Naive thymus-derived CD4-positive, alpha-beta T cell (primary cell): ENCODE measurements around the gene ATP6V1B1. TPM values are rescaled to one million over a fixed set of nuclear protein-coding genes. Genes with fewer than 3 reads are reported as not detected.
A peak's percentile ranks its signal among the peaks of the same experiment; 100 is the strongest.

Experiments used
- ATAC-seq: fragments of 150-1000 bp; cut with Tn5 transposase; 2 replicates; pipeline ENCODE4 v1.10.0; 2021; ENCODE audit warnings: mild to moderate bottlenecking, moderate library complexity
- CTCF ChIA-PET: fragments of 350-600 bp; sonication (Branson Sonifier 250); formaldehyde crosslinking; loops from one replicate; lab custom pipeline; 2021; ENCODE audit warnings: antibody characterized with exemption; lab: Charles Lee
- POLR2A ChIA-PET: fragments of 350-600 bp; sonication (Branson Sonifier 250); formaldehyde crosslinking; loops from one replicate; lab custom pipeline; 2021; ENCODE audit warnings: antibody characterized with exemption, inconsistent platforms; lab: Charles Lee
- DNase-seq, 9 donors: peaks; one replicate each; pipeline versions ENCODE4 v3.0.0 to v3.0.0-alpha.2; 2020 to 2022; ENCODE audit warnings: mixed read lengths in 1 of 9
- H3K27ac ChIP-seq: one replicate; pipeline ENCODE4 v1.7.0; 2013; ENCODE audit warnings: mild to moderate bottlenecking, low read depth, low read length, moderate library complexity
- H3K27me3 ChIP-seq, 2 donors: one replicate each; pipeline ENCODE4 v1.7.0; 2013; ENCODE audit warnings: low read length in 2 of 2, mild to moderate bottlenecking in 2 of 2, moderate library complexity in 2 of 2; ENCODE audit not compliant: control insufficient read depth in 2 of 2, insufficient read depth in 2 of 2
- H3K36me3 ChIP-seq, 3 experiments: 1 replicate in 2 of 3; 2 replicates in 1 of 3; pipeline ENCODE4 v1.7.0; 2013; ENCODE audit warnings: low read length in 3 of 3, mild to moderate bottlenecking in 3 of 3, moderate library complexity in 1 of 3; ENCODE audit not compliant: insufficient read depth in 3 of 3, control insufficient read depth in 2 of 3
- H3K4me1 ChIP-seq, 2 donors: one replicate each; pipeline ENCODE4 v1.7.0; 2013; ENCODE audit warnings: low read length in 2 of 2, mild to moderate bottlenecking in 2 of 2, moderate library complexity in 1 of 2; ENCODE audit not compliant: control insufficient read depth in 2 of 2, insufficient read depth in 2 of 2
- H3K4me3 ChIP-seq: 2 replicates; pipeline ENCODE4 v1.7.0; 2013; ENCODE audit warnings: mild to moderate bottlenecking, low read length
- H3K9me3 ChIP-seq, 3 experiments: 1 replicate in 2 of 3; 2 replicates in 1 of 3; pipeline ENCODE4 v1.7.0; 2013; ENCODE audit warnings: low read length in 3 of 3; ENCODE audit not compliant: control insufficient read depth in 2 of 3
- H3K27ac Mint-ChIP-seq, 9 donors: one replicate each; pipeline ENCODE4 v1.8.0; 2020 to 2022; ENCODE audit warnings: mixed read lengths in 9 of 9, mild to moderate bottlenecking in 8 of 9, moderate library complexity in 5 of 9, inconsistent platforms in 2 of 9
- H3K27me3 Mint-ChIP-seq, 5 donors: one replicate each; pipeline ENCODE4 v1.8.0; 2021 to 2022; ENCODE audit warnings: mixed read lengths in 5 of 5, mild to moderate bottlenecking in 1 of 5
- H3K36me3 Mint-ChIP-seq, 5 donors: one replicate each; pipeline ENCODE4 v1.8.0; 2020 to 2022; ENCODE audit warnings: mixed read lengths in 5 of 5, mild to moderate bottlenecking in 3 of 5, inconsistent platforms in 1 of 5
- H3K4me1 Mint-ChIP-seq, 7 donors: one replicate each; pipeline ENCODE4 v1.8.0; 2020 to 2022; ENCODE audit warnings: mixed read lengths in 7 of 7, mild to moderate bottlenecking in 3 of 7, inconsistent platforms in 1 of 7
- H3K4me3 Mint-ChIP-seq, 10 donors: one replicate each; pipeline ENCODE4 v1.8.0; 2020 to 2022; ENCODE audit warnings: mild to moderate bottlenecking in 10 of 10, mixed read lengths in 10 of 10, moderate library complexity in 6 of 10, inconsistent platforms in 2 of 10
- H3K9me3 Mint-ChIP-seq, 11 donors: one replicate each; pipeline ENCODE4 v1.8.0; 2020 to 2022; ENCODE audit warnings: mixed read lengths in 11 of 11, mild to moderate bottlenecking in 4 of 11, inconsistent platforms in 1 of 11, moderate library complexity in 1 of 11
- intact Hi-C, 2 donors: fragments of 100-400 bp; cut with micrococcal nuclease; formaldehyde crosslinking; loops; one replicate each; pipeline ENCODE4 v1.15.1; 2023
- polyA plus RNA-seq, 2 donors: library from polyadenylated mRNA; unstranded; fragments of 300-500 nt; fragmentation: Illumina TruSeq; gene quantifications; one replicate each; pipeline ENCODE4 v1.2.3, GENCODE V29; 2021
- total RNA-seq, 6 experiments: library from RNA in 5 of 6; stranded (reverse) in 5 of 6; gene quantifications; 1 replicate in 5 of 6; 2 replicates in 1 of 6; pipeline ENCODE4 v1.2.3 and lab custom pipeline; 2021 to 2026

Gene ATP6V1B1
- total and polyA plus RNA-seq, 7 experiments from 2014 or later, result not detected

DNA sequence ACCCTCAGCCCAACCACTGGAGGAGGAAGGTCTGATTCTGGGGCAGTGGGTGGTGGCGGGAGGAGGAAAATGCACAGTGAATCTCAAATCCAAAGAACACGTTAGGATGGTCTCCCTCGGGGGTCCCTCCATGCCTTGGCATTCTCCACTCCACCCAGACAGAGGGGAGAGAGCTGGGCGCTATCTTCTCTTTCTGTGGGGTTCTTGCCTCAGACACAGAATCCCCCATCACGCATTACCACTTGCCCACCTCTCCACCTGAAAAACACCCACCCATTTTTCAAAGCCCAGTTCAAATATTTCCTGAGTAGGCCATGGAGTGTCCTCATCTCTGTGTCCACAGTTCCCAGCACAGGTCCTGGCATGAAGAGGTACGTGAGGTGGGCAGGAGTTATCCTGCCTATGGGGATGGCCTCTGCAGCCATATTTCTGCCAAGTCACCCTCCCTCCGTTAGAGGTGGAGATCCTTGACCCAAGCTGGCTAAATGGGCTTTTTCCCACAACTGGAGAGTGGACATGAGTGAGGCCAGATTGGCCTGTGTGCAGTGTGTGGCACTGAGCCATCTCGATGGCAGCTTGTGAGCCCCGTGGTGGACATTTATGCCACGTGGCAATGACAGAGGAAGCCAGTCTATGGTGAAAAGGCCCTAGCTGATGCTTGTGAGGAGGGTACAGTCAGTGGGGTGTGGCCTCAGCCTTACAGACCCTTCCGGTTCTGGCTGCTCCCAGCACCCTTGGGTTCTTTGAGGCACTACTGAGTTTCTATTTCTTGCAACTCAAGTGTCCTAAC lies 68.5 kb downstream of the ATP6V1B1 start:
- Mint-ChIP-seq H3K4me1 (peaks cover 6 to 22% (median 8%) of the 10 kb centered on the region in 7 donors), H3K9me3 (no peaks in the 10 kb centered on the region), H3K27ac (no peak overlapping the region), H3K27me3 (peaks cover 0 to 15% (median 4%) of the 10 kb centered on the region in 5 donors), H3K36me3 (no peaks in the 10 kb centered on the region), H3K4me3 (peak overlapping the region in 1 of 10 donors; percentile 12)
- Histone ChIP-seq H3K27me3 (no peaks in the 10 kb centered on the region), H3K4me3 (no peak overlapping the region), H3K36me3 (no peaks in the 10 kb centered on the region), H3K27ac (no peak overlapping the region), H3K9me3 (no peaks in the 10 kb centered on the region), H3K4me1 (peaks cover 6 to 10% of the 10 kb centered on the region in 2 donors)
- ChIA-PET CTCF (interaction anchor here (0.9 to 1.4 kb wide), 2 partner anchors 8 to 18 kb away, joined by 3 read pairs; no protein-coding TSS in a partner anchor), POLR2A (no interaction called here)
- ATAC-seq (no peak), DNase-seq (peak in 1 of 9 donors; percentile 16)
- intact Hi-C loops, result no loop called here

DNA sequence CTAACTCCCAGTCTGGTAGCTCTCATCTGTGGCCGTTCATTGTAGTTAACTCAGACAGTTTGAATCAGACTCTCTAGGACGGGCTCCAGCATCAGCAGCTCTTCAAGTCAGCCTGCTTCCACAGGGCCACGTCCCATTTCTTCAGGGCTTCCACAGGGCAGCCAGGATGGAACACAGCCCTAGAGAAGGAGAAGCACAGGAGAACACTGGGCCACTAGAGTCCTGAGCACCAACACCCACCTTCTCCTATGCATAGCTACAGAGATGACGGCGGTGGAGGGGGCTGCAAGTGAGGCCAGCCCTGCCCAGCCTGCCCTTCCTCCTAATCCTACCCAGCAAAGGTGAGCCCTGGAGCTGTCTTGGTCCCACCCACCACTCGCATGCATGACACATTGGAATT lies 69.2 kb downstream of the ATP6V1B1 start:
- ChIA-PET POLR2A (no interaction called here), CTCF (interaction anchor here (0.9 to 1.4 kb wide), 2 partner anchors 8 to 17 kb away, joined by 3 read pairs; no protein-coding TSS in a partner anchor)
- Histone ChIP-seq H3K36me3 (no peaks in the 10 kb centered on the region), H3K27ac (no peak overlapping the region), H3K4me3 (no peak overlapping the region), H3K27me3 (no peaks in the 10 kb centered on the region), H3K4me1 (peaks cover 6 to 10% of the 10 kb centered on the region in 2 donors), H3K9me3 (no peaks in the 10 kb centered on the region)
- no peak for DNase-seq
- Mint-ChIP-seq H3K4me3 (no peak overlapping the region), H3K4me1 (peaks cover 3 to 16% (median 8%) of the 10 kb centered on the region in 7 donors), H3K36me3 (peaks cover 0 to 2% (median 0%) of the 10 kb centered on the region in 5 donors), H3K27me3 (peaks cover 3 to 19% (median 6%) of the 10 kb centered on the region in 5 donors), H3K27ac (no peak overlapping the region), H3K9me3 (no peaks in the 10 kb centered on the region)
- ATAC-seq, result no peak
- intact Hi-C loops, result no loop called here

DNA sequence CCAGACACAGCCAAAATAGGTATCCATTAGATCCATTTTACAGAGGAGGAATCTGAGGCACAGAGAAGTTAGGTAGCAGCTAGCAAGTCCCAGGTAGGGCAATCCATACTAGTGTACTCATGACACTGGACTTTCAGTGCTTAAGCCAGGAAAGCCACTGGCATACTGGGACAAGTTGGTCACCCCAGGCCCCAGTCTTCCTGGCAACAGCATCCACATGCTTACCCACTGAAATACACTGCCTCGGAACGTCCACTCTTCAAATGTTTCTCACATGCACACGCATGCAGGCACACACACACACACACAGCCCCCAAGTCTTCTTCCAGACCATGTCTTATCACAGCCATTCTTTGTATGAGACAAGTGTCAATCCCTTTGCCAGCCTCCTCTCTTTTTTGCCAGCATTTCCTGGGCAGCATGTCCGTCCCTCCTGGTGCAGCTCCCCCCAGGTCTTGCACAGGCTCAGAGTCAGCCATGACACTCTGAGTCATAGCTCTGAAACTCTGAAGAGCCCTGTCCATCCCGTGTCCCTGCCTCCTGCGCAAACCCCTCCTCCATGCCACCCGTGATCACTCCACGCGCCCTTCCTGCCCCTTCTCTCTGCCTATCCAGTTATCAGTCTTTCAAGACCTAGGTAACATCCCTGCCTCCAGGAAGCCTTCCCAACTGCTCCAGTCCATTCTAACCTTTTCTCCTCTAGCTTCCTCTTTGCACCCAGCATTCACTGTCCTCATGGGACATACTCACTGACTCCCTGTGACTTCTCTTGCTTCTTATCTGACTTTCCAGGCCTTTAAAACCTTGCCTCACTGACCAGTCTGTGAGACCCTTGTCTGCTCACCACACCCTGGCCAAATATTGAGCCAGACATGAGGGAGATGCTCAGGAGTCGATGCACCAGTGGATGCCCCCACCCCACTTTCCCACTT lies 69.8 kb downstream of the ATP6V1B1 start:
- Mint-ChIP-seq H3K27ac (peak overlapping the region in 1 of 9 donors; percentile 56), H3K27me3 (peaks cover 6 to 26% (median 10%) of the 10 kb centered on the region in 5 donors), H3K9me3 (no peaks in the 10 kb centered on the region), H3K4me1 (peaks cover 3 to 11% (median 8%) of the 10 kb centered on the region in 7 donors), H3K36me3 (peaks cover 0 to 4% (median 0%) of the 10 kb centered on the region in 5 donors), H3K4me3 (no peak overlapping the region)
- intact Hi-C loops, result no loop called here
- no peaks in the 10 kb centered on the region for H3K27me3 ChIP-seq
- no peak overlapping the region for H3K4me3 ChIP-seq
- H3K27ac ChIP-seq, result no peak overlapping the region
- H3K4me1 ChIP-seq, result peaks cover 5 to 9% of the 10 kb centered on the region in 2 donors
- H3K9me3 ChIP-seq, result no peaks in the 10 kb centered on the region
- CTCF ChIA-PET, result interaction anchor here (0.6 to 0.9 kb wide), 2 partner anchors 9 to 332 kb away, joined by 3 to 4 read pairs; no protein-coding TSS in a partner anchor
- POLR2A ChIA-PET, result no interaction called here
- no peaks in the 10 kb centered on the region for H3K36me3 ChIP-seq
- ATAC-seq (no peak), DNase-seq (no peak)

DNA sequence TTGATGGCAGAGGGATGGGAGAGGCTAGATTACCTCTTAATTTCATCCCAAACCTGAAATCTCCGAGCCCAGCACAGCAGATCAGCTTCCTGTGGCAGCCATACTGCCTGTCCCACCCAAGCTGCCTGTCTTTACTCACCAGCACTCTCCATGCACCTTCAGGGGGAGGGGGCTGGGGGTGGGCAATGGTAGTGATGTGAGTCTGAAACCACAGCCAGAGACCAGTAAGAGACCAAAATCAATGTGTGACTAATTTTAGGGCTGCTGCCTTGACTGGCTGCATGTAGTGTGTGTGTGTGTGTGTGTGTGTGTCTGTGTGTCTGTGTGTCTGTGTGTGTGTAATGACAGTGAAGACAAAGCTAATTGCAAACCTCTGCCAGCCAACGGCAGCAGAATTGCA lies 70.6 kb downstream of the ATP6V1B1 start:
- peaks cover 0 to 5% (median under 1%) of the 10 kb centered on the region in 7 donors for H3K4me1 Mint-ChIP-seq
- POLR2A ChIA-PET, result no interaction called here

DNA sequence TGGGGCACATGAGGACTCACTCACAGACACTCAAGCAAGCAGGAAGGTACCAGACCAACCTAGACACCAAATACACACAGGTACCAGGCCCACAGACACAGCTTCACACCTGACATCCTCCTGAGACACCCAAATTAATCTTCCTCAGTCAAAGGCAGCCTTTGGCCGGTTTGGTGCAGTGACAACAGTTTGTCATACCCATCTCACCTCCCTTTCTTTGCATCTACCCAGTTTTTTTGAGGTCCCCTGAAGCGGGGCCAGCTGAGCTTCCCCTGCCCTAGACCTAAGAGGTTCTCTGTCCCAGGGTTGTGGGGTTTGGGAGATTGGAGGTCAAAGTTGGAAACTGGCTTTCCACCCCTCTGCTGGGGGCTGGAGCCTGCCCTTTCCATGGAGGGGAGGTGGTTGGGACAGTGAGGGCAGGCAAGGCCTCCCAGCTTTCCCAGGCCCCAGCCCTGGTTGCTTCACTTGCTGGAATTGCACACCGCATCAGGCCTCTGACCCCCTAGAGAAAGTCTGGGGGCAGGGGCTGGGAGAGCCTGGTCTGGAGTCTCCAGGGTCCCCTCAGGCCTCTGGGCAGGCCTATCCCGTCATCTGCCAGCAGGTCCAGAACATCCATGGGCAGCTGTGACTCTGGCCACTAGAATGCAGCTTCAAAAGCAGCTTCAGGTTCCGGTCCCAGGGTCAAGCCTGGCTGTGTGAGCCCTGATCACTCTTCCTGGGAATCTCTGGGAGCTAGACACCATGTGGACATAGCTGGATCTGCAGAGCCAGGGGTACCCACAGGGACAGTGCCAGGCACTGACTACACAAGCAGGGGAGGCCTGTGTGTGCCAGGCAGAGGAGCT lies 71.5 kb downstream of the ATP6V1B1 start:
- ATAC-seq (no peak), DNase-seq (no peak)
- ChIA-PET POLR2A (no interaction called here), CTCF (interaction anchor here (0.8 kb wide), 1 partner anchor 16 kb away, joined by 3 read pairs; no protein-coding TSS in a partner anchor)
- Histone ChIP-seq H3K36me3 (no peaks in the 10 kb centered on the region), H3K4me3 (no peak overlapping the region), H3K27me3 (no peaks in the 10 kb centered on the region), H3K4me1 (no peaks in the 10 kb centered on the region), H3K9me3 (no peaks in the 10 kb centered on the region), H3K27ac (no peak overlapping the region)
- intact Hi-C loops, result no loop called here
- Mint-ChIP-seq H3K27me3 (peaks cover 11 to 40% (median 20%) of the 10 kb centered on the region in 5 donors), H3K9me3 (no peaks in the 10 kb centered on the region), H3K36me3 (peaks cover 0 to 4% (median 0%) of the 10 kb centered on the region in 5 donors), H3K4me1 (peaks cover 0 to 5% (median 0%) of the 10 kb centered on the region in 7 donors), H3K4me3 (no peak overlapping the region), H3K27ac (no peak overlapping the region)

More for the DNA sequence above, 70.6 kb downstream of the ATP6V1B1 start:
- H3K9me3 Mint-ChIP-seq, result no peaks in the 10 kb centered on the region
- peaks cover 6 to 31% (median 13%) of the 10 kb centered on the region in 5 donors for H3K27me3 Mint-ChIP-seq
- H3K27me3 ChIP-seq, result no peaks in the 10 kb centered on the region
- no peak overlapping the region for H3K27ac Mint-ChIP-seq
- intact Hi-C loops, result no loop called here
- ATAC-seq (no peak), DNase-seq (no peak)
- no peak overlapping the region for H3K4me3 ChIP-seq
- H3K27ac ChIP-seq, result no peak overlapping the region
- no peaks in the 10 kb centered on the region for H3K36me3 ChIP-seq
- CTCF ChIA-PET, result interaction anchor here (0.8 kb wide), 1 partner anchor 17 kb away, joined by 3 read pairs; no protein-coding TSS in a partner anchor
- H3K4me3 Mint-ChIP-seq, result no peak overlapping the region
- H3K36me3 Mint-ChIP-seq, result peaks cover 0 to 4% (median 0%) of the 10 kb centered on the region in 5 donors
- no peaks in the 10 kb centered on the region for H3K9me3 ChIP-seq
- H3K4me1 ChIP-seq, result peaks cover 0 to 2% of the 10 kb centered on the region in 2 donors

DNA sequence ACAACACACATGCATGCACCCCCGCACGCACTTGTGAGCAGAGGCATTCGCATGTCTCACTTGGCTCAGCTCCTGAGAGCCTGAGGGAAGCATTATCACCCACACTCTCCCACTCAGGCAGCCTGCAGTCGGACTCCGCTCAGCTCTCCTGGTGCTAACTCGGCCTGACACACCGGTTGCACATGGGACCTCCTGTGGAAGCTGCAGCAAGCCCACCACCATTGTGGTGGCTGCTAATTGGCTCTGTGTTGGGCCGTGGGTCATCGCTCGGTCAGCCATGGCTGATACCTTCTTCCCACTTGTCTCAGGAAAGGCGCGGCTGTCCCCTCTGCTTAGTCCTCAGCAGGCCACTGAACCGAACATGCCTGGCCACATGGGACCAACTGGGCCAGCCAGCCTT lies 72.6 kb downstream of the ATP6V1B1 start:
- H3K4me3 ChIP-seq, result no peak overlapping the region
- DNase-seq (no peak), ATAC-seq (no peak)
- POLR2A ChIA-PET, result no interaction called here
- H3K36me3 ChIP-seq, result no peaks in the 10 kb centered on the region
- intact Hi-C loops, result no loop called here
- Mint-ChIP-seq H3K9me3 (no peaks in the 10 kb centered on the region), H3K27ac (no peak overlapping the region), H3K27me3 (peaks cover 11 to 45% (median 28%) of the 10 kb centered on the region in 5 donors), H3K4me3 (no peak overlapping the region), H3K36me3 (peaks cover 0 to 4% (median 0%) of the 10 kb centered on the region in 5 donors), H3K4me1 (peaks cover 0 to 5% (median 0%) of the 10 kb centered on the region in 7 donors)
- CTCF ChIA-PET, result no interaction called here
- H3K27me3 ChIP-seq, result no peaks in the 10 kb centered on the region
- no peak overlapping the region for H3K27ac ChIP-seq
- H3K9me3 ChIP-seq, result no peaks in the 10 kb centered on the region
- H3K4me1 ChIP-seq, result no peaks in the 10 kb centered on the region
